ENCODE results near the gene KCNN4. TPM values are rescaled to one million over a fixed set of nuclear protein-coding genes. Genes with fewer than 3 reads are reported as not detected.
"Not testable (repeated sequence)": the region's sequence is repeated elsewhere in the genome, so short reads cannot be mapped to it uniquely, and the experiment has no call there.

KCNN4 gene
- total and polyA plus RNA-seq, 4 donors, result 2.4 to 31.7 (median 12.7) TPM

- ATAC-seq (ENCODE audit: insufficient read depth, low FRiP score), result peak; percentile 59
- 41 to 55% methylated on average over 16 of the region's 16 CpGs for WGBS, 2 donors
- Histone ChIP-seq H3K4me1 (ENCODE audit: control insufficient read depth in 5 of 5, insufficient read depth in 5 of 5, low read length in 5 of 5) (peaks cover 0 to 4% (median 0%) of the 10 kb centered on the region in 5 donors), H3K9me3 (ENCODE audit: control insufficient read depth in 4 of 4, insufficient read depth in 3 of 4, low read length in 3 of 4) (no peaks in the 10 kb centered on the region), H3K27me3 (ENCODE audit: control insufficient read depth in 3 of 3, insufficient read depth in 3 of 3, low read length in 2 of 3) (no peaks in the 10 kb centered on the region), H3K9ac (ENCODE audit: insufficient read depth in 1 of 2, low read length in 2 of 2) (no peak overlapping the region), H3K4me3 (no peak overlapping the region), H3K36me3 (ENCODE audit: control insufficient read depth in 4 of 4, insufficient read depth in 4 of 4, low read length in 4 of 4) (no peaks in the 10 kb centered on the region), H3K27ac (ENCODE audit: low read depth in 1 of 2, low read length in 1 of 2) (peak overlapping the region; percentile 23 to 29)
- DNase-seq, result no peak
- no peak for TF ChIP-seq CTCF (IDR thresholded peaks at IDR 0.05; ENCODE audit: control extremely low read depth, extremely low read depth)
Observed at GRCh38 chr19:43765109-43765876, 15.5 kb downstream of the KCNN4 start.

GRCh38 chr19:43764684-43765083 is 16.1 kb downstream of the KCNN4 start:
- peak overlapping the region in 1 of 2 donors; percentile 23 for H3K27ac ChIP-seq (ENCODE audit: low read depth in 1 of 2, low read length in 1 of 2)
- WGBS, 2 donors, result 80 to 84% methylated on average over 8 of the region's 8 CpGs
- ATAC-seq (ENCODE audit: insufficient read depth, low FRiP score); H3K9me3 ChIP-seq (ENCODE audit: control insufficient read depth in 4 of 4, insufficient read depth in 3 of 4, low read length in 3 of 4); DNase-seq; H3K4me1 ChIP-seq (ENCODE audit: control insufficient read depth in 5 of 5, insufficient read depth in 5 of 5, low read length in 5 of 5); H3K36me3 ChIP-seq (ENCODE audit: control insufficient read depth in 4 of 4, insufficient read depth in 4 of 4, low read length in 4 of 4); H3K4me3 ChIP-seq; H3K9ac ChIP-seq (ENCODE audit: insufficient read depth in 1 of 2, low read length in 2 of 2); H3K27me3 ChIP-seq (ENCODE audit: control insufficient read depth in 3 of 3, insufficient read depth in 3 of 3, low read length in 2 of 3): not testable (repeated sequence)

- Histone ChIP-seq H3K27ac (ENCODE audit: low read depth in 1 of 2, low read length in 1 of 2) (no peak overlapping the region), H3K27me3 (ENCODE audit: control insufficient read depth in 3 of 3, insufficient read depth in 3 of 3, low read length in 2 of 3) (no peaks in the 10 kb centered on the region), H3K4me1 (ENCODE audit: control insufficient read depth in 5 of 5, insufficient read depth in 5 of 5, low read length in 5 of 5) (peaks cover 0 to 4% (median 0%) of the 10 kb centered on the region in 5 donors), H3K36me3 (ENCODE audit: control insufficient read depth in 4 of 4, insufficient read depth in 4 of 4, low read length in 4 of 4) (no peaks in the 10 kb centered on the region), H3K9me3 (ENCODE audit: control insufficient read depth in 4 of 4, insufficient read depth in 3 of 4, low read length in 3 of 4) (no peaks in the 10 kb centered on the region), H3K4me3 (no peak overlapping the region), H3K9ac (ENCODE audit: insufficient read depth in 1 of 2, low read length in 2 of 2) (no peak overlapping the region)
- no peak for TF ChIP-seq CTCF (IDR thresholded peaks at IDR 0.05; ENCODE audit: control extremely low read depth, extremely low read depth)
- 54 to 60% methylated on average over 3 of the region's 3 CpGs for WGBS, 2 donors
- ATAC-seq (ENCODE audit: insufficient read depth, low FRiP score) (peak; percentile 23), DNase-seq (no peak)
Observed at GRCh38 chr19:43763473-43763939, 17.3 kb downstream of the KCNN4 start.

- Histone ChIP-seq H3K9me3 (ENCODE audit: control insufficient read depth in 4 of 4, insufficient read depth in 3 of 4, low read length in 3 of 4) (no peaks in the 10 kb centered on the region), H3K36me3 (ENCODE audit: control insufficient read depth in 4 of 4, insufficient read depth in 4 of 4, low read length in 4 of 4) (no peaks in the 10 kb centered on the region), H3K4me1 (ENCODE audit: control insufficient read depth in 5 of 5, insufficient read depth in 5 of 5, low read length in 5 of 5) (peaks cover 0 to 4% (median 0%) of the 10 kb centered on the region in 5 donors), H3K27me3 (ENCODE audit: control insufficient read depth in 3 of 3, insufficient read depth in 3 of 3, low read length in 2 of 3) (no peaks in the 10 kb centered on the region), H3K9ac (ENCODE audit: insufficient read depth in 1 of 2, low read length in 2 of 2) (no peak overlapping the region), H3K27ac (ENCODE audit: low read depth in 1 of 2, low read length in 1 of 2) (no peak overlapping the region), H3K4me3 (no peak overlapping the region)
- DNase-seq (no peak), ATAC-seq (ENCODE audit: insufficient read depth, low FRiP score) (no peak)
- WGBS, 2 donors, result 85 to 92% methylated on average over 3 of the region's 3 CpGs
- TF ChIP-seq CTCF (IDR thresholded peaks at IDR 0.05; ENCODE audit: control extremely low read depth, extremely low read depth), result no peak
Observed at GRCh38 chr19:43762814-43763213, 18.0 kb downstream of the KCNN4 start.
